HG03469 (cell line): ENCODE data around the gene SBK1.

Experiments
- ATAC-seq: cut with Tn5 transposase; IDR thresholded peaks from one replicate; pipeline ENCODE4 v1.9.1; 2021; ENCODE audit warnings: mild to moderate bottlenecking, moderate library complexity, moderate number of reproducible peaks; ENCODE audit not compliant: unreplicated experiment

The SBK1 gene

DNA sequence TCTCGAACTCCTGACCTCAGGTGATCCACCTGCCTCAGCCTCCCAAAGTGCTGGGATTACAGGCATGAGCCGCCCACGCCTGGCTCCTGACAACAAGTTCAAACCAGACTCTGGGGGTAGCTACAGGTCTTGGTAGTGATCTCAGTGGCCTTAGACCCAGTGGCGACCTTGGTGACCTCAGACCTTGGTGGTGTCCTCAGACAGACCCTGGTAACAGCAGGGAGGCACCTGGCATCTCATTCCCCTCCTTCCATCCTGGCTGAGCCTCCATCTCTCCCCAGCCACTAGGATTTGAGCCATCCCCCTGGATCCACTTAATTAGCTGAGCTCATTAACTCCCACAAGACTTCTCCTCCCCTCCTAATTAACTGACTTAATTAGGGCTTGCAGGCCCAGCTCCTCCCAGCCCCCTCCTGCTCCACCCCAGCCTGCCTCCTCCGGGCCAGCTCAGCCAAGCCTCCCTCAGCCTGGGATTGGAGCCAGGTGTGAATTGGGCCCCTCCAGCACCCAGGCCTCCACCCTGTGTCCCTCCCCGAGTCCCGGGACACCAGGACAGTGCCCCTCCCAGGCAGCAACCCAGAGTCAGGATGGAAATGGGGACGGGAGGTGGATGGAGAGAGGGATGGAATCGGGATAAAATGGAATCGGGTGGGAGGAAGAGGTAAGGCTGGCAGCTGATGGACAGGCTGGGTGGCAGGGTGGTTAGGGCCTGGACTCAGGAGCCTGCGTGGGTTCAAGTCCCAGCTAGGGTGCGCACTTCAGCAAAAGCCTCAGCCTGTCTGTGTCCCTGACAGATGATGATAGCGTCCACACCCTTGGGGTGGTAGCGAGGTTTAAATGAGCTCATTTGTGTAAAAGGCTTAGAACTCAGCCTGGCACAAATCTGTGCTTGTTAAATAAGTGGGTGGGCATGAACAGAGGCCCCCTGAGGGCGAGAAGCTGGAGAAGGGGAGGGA, 11.2 kb upstream of the SBK1 start:
- no peak for ATAC-seq

GRCh38 chr16:28282045-28282444, 10.3 kb upstream of the SBK1 start:
- no peak for ATAC-seq

DNA sequence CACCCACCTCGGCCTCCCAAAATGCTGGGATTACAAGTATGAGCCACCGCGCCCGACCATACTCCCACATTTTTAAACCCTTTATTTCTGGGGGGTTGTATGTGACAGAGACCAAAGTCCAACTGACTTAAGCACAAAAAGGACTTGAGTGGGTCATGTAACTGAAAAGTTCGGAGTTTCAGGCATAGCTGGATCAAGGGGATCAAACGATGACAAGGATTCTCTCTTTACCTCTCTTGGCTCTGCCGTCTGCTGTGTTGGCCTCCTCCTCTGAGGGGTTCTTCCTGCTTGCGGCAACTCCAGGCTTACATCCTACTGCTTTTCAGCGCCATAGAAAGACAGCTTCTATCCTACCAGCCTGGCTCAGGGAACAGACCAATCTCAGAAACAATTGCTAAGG, 9.2 kb upstream of the SBK1 start:
- ATAC-seq: no peak

DNA sequence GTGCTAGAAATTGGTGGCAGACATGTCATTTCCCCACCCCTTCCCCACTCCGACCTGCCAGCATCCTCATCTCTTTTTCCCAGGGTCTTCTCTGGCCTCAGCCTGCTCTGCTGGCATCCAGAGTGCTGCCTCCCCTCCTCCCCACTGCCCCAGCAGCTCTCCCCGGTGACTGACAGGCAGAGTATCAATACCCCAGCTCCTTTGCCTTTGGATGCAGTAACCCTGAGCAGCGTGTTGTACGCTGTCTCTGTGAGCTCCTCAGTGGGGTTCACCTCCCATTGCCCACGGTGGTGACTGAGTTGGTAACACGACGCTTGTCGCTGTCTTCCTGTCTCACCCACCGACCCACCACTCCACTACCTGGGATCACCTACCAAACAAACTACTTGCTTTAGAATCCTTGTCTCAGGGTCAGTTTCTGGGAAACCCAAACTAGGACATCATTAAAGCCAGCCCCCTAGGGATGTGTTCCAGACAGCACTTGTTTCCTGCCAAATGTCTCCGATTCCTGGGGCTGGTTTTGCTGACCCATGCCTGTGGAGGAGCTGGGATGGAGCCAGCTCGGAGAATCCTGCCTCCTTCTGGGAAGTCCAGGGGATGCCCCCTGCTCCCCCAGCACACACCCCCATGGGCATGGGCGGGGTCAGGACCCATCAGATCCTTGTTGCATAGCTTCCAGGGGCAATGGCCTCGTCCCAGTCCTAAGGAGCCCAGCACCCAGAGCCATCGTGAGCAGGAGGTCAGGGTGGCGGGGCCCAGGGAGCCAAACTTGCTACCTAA, 8.3 kb upstream of the SBK1 start:
- ATAC-seq: no peak

DNA sequence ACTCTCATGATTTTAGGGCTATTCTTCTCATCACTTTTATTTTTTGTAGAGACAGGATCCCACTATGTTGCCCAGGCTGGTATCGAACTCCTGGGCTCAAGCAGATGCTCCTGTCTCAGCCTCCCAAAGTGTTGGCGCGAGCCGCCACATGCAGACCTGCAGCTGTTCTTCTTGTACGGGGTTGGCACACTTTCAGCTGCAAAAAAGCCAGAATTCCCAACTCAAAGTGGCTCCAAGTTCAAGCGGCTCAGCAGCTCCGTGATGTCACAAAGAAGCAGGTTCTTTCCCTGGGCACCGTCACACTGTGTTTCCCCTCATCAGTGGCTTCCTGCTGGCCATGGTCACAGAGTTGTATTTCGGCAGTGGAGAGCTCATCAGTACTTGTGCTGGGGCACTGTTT, 6.7 kb upstream of the SBK1 start:
- ATAC-seq: no peak

DNA sequence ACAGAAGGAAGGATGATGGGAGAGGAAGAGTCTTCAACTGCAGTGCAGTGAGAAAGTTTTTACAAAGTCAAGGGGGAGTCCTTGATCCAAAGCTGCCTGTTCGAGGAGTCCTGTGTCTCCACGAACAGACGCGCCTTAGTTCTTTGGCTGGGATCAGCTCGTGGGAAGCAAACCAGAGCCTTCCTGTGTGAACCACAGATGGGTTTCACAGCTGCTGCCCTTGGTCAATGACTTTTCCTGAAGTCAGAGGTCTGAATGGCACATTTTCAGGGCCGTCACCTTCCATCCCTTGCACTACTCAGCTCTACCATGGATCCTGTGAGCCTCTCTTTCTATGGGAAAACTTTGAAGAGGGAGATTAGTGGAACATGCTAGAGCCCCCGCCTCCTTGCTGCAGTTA, 4.2 kb upstream of the SBK1 start:
- ATAC-seq: no peak

GRCh38 chr16:28289048-28289447, 3.3 kb upstream of the SBK1 start:
- ATAC-seq: no peak

DNA sequence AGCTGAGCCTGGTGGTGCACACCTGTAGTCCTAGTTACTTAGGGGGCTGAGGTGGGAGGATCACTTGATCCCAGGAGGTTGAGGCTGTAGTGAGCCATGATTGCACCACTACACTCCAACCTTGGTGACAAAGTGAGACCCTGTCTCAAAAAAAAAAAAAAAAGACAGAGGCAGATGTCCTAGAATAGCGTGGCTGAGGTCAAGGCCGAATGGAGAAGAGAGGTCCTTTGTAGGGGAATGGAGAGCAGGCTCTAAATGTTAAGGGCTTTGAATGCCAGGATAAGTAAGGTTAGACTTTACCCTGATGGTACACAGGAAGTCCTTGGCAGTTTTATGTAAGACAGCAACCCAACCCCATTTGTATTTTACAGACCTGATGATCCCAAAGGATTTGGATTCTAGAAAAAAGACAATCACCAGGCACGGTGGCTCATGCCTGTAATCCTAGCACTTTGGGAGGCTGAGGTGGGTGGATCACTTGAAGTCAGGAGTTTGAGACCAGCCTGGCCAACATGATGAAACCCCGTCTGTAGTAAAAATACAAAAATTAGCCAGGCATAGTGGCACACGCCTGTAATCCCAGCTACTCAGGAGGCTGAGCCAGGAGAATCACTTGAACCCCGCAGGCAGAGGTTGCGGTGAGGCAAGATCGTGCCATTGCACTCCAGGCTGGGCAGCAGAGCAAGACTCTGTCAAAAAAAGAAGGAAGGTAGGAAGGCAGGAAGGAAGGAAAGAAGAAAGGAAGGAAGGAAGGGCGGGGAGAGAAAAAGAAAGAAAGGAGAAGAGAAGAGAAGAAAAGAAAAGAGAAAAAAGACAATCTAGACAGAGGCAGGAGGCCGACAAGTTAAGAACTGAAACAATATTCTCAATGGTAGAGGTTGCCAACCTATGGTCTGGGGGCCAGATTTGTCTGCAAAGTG, 2.1 kb upstream of the SBK1 start:
- no peak for ATAC-seq

DNA sequence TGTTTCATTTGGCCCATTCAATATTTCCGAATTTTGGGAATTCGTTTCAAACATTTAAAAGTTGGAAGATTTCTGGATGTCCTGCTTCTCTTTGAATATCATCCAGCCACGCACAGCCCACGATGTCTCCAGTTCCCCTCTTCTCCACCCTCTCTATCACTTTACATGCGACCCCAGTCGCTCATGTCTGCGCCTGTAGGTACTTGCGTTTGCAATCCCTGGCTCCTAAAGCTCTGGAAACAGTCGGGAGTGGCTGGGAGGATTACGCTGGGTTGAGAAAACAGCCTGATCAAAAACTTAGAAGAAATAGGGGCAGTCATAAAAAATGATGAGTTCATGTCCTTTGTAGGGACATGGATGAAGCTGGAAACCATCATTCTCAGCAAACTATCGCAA, 1.5 kb upstream of the SBK1 start:
- ATAC-seq: no peak

GRCh38 chr16:28292731-28293600, 641 bp downstream of the SBK1 start:
- no peak for ATAC-seq

DNA sequence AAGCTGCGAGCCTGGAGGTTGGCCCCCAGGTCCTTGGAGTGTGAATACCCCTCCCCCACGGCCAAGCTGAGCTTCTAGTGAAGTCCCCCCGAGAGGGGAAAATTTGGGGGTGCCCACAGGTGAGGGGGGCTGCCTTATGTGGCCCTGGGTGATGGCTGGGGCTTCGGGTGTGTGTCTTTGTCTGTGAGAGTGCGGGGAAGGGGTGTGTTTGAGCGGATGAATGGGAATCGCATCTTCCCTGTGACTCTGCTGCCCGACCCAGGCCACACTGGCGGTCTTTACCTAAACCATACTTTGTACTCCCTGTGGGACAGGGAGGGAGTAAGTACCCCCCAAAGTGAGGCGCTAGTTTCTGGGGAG, 1.3 kb downstream of the SBK1 start:
- ATAC-seq: no peak

- no peak for ATAC-seq
These were observed 1.9 kb downstream of the SBK1 start for GRCh38 chr16:28294201-28294600.

DNA sequence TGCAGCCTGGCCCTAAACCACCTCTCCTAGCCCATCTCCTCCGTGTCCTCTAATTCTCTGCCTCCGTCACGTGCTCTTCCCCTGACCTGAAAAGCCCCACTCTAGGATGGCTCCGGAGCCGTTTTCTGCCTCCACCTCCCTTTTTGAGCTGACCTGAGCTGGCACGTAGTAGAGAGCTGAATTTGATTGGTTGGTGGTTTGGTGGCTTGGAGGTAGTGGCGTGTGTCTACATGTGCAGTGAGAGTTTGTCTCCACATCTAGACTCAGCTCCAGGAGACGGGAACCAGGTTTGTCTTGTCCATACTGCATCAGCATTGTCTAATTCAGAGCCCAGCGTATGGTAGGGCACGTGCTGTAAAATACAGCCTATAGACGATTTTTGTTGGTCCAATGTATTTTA, 3.0 kb downstream of the SBK1 start:
- no peak for ATAC-seq

- no peak for ATAC-seq
These were observed 5.0 kb downstream of the SBK1 start for GRCh38 chr16:28297308-28297707.

- ATAC-seq: no peak
These were observed 5.6 kb downstream of the SBK1 start for GRCh38 chr16:28297784-28298510.

GRCh38 chr16:28298511-28298878, 6.2 kb downstream of the SBK1 start:
- no peak for ATAC-seq

- no peak for ATAC-seq
These were observed 8.0 kb downstream of the SBK1 start for GRCh38 chr16:28300327-28300726.

- ATAC-seq: no peak
These were observed 8.8 kb downstream of the SBK1 start for GRCh38 chr16:28301154-28301553.

- ATAC-seq: no peak
These were observed 9.3 kb downstream of the SBK1 start for GRCh38 chr16:28301620-28302019.

- no peak for ATAC-seq
These were observed 10.8 kb downstream of the SBK1 start for GRCh38 chr16:28303132-28303531.
